Spleen (tissue), 7 donors: ENCODE data around the gene SLN.

Experiments used
- POLR2A ChIP-seq, 3 donors: fragments of 450-650 bp; IDR thresholded peaks; one replicate each; pipeline ENCODE4 v1.5.1; 2017; ENCODE audit warnings: antibody characterized with exemption in 3 of 3, mild to moderate bottlenecking in 1 of 3
- POLR2AphosphoS5 ChIP-seq, 3 donors: sonication (generic); formaldehyde crosslinking; IDR thresholded peaks; one replicate each; pipeline ENCODE4 v1.5.1; 2017; ENCODE audit warnings: antibody characterized with exemption in 3 of 3
- TF ChIP-seq, protein P1 (sequence below), 11 experiments: fragments of 200-600 bp in 7 of 11; fragments of 450-650 bp in 4 of 11; sonication (generic) in 4 of 11; IDR thresholded peaks in 8 of 11; conservative IDR thresholded peaks in 3 of 11; 1 replicate in 7 of 11; 2 replicates in 4 of 11; pipeline versions ENCODE4 v1.4.0 to v1.8.0; 2016 to 2021; ENCODE audit warnings: antibody characterized with exemption in 11 of 11, inconsistent platforms in 4 of 11, mild to moderate bottlenecking in 1 of 11
- donor health status: DM: no; HTN: no; CAD: no; lungs with moderate emphysema.
- donor health status: DM: no; HTN: no; CAD: no.
- donor health status: DM: no; HTN: no; CAD: no.

DNA sequence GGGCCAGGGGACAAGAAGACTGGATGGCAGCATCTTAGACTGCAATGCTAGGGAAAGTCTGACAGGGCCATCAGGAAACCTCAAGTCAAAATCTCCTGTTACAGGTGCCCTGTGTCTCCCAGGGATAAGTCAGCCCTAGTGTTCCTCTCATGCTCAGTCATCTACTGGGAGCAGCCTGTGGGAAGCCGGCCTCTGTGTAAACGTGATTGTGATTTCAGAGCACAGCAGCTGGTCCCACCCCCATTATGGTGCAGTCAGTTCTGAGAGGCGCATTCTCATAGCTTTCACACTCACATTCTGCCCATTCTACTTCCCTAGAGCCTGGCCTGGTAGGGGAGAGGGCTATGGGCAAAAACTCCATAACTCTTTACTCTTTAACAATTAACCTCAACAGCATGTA, 7.2 kb upstream of the SLN start:
- TF ChIP-seq, protein P1, sequence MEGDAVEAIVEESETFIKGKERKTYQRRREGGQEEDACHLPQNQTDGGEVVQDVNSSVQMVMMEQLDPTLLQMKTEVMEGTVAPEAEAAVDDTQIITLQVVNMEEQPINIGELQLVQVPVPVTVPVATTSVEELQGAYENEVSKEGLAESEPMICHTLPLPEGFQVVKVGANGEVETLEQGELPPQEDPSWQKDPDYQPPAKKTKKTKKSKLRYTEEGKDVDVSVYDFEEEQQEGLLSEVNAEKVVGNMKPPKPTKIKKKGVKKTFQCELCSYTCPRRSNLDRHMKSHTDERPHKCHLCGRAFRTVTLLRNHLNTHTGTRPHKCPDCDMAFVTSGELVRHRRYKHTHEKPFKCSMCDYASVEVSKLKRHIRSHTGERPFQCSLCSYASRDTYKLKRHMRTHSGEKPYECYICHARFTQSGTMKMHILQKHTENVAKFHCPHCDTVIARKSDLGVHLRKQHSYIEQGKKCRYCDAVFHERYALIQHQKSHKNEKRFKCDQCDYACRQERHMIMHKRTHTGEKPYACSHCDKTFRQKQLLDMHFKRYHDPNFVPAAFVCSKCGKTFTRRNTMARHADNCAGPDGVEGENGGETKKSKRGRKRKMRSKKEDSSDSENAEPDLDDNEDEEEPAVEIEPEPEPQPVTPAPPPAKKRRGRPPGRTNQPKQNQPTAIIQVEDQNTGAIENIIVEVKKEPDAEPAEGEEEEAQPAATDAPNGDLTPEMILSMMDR (IDR thresholded peaks at IDR 0.05 in 8 of 11, conservative IDR thresholded peaks at IDR 0.05 in 3 of 11): no peak
- TF ChIP-seq POLR2AphosphoS5 (IDR thresholded peaks at IDR 0.05) (no peak), POLR2A (IDR thresholded peaks at IDR 0.05) (no peak)
